Superior temporal gyrus (tissue), 1 donor: ENCODE data around the gene TRIM31.

Experiments used
- DNase-seq: peaks from one replicate; pipeline ENCODE4 v3.0.0-alpha.2; 2016; ENCODE audit errors: extremely low spot score

The TRIM31 gene

DNA sequence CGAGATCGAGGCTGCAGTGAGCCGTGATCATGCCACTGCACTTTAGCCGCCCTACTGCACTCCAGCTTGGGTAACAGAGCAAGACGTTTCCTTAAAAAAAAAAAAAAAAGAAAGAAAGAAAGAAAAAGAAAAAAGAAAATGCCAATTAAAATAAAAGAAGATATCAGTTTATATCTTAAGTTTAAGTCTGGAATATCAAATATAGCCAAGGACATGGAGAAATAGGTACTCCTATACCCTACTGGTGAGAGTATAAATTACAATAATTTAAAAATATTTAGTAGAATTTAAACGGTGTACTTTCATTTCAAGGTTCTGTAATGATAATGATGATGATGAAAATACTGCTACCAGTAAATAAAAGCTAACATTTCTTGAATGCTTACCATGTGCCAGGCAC is 3.8 kb upstream of the TRIM31 start:
- DNase-seq, result no peak

DNA sequence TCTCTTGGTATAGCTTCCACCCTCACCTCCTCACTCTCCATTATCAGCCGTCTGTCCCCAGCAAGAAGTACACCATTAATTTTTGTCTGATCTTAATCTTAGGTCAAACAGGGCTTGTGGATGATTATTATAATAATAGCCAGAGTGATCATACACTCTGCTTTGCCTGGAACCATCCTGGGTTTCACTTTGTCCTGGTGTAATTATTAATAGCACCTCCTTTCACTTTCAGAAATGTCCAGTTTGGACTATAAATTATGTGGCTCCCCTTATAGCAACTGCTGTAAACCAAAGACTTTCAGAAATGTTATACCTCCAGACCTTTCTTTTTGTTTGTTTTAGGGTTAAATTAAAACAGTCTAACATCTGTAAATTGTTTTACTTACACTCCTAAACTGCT is 951 bp upstream of the TRIM31 start:
- DNase-seq, result no peak

GRCh38 chr6:30112402-30112994 is 392 bp downstream of the TRIM31 start:
- no peak for DNase-seq

DNA sequence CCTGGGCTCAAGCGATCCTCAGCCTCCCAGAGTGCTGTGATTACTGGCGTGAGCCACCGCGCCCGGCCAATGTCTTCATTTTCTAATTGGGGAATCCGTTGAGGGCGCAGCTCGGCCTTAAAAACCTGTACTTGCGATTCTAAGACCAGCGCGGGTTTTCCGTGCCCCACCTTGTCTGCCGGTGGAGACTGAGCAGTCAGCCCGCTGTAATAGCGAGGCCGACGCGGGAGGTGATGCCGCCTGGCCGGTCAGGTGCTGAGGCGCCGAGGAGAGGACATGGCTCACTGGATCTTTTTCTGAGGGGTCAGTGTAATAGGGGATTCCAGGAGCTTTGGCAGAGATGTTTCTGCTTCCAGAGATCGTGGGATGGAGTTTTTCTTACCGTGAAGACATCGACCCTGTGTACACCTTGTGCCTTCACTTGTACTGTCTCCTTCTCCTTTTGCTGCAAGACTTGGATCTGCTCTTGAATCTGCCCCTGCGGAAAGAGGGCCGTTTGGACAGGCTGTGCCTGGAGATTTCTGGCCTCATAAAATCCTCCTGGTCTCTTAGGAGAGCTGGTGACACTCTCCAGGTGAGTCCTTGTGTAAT is 1.5 kb downstream of the TRIM31 start:
- DNase-seq, result no peak

DNA sequence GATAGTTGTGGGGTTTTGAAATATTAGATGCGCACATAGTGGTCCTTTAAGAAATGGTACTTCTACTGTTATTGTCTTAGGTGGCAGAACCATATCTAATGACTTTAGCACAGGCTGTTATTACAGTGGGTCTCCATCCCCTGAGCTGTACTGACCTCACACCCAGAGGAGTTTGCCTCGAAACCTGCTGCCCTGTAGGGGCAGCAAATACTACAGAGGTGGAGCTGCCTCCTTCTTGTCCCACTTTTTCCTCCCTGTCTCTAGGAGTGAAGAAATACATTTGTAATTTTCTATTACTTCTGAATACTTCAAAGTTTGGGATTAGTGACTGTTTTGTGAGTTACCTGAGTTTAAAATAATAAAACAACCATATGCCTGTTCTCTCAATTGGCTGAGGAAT is 8.2 kb downstream of the TRIM31 start:
- DNase-seq, result no peak

DNA sequence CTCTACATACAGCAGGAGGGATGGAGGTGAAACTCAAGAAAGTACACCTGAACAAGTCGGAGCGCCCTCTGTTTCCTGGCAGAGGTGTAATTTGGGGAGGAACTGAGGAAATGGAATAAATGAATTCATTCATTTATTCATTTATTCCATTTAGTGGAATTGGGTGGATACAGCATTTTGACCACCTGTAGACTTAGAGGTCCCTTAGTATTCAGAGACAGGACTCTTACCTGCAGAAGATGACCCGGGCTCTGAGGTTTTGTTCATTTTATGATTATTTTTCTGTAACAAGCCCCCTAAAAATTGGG is 9.1 kb downstream of the TRIM31 start:
- DNase-seq, result no peak

DNA sequence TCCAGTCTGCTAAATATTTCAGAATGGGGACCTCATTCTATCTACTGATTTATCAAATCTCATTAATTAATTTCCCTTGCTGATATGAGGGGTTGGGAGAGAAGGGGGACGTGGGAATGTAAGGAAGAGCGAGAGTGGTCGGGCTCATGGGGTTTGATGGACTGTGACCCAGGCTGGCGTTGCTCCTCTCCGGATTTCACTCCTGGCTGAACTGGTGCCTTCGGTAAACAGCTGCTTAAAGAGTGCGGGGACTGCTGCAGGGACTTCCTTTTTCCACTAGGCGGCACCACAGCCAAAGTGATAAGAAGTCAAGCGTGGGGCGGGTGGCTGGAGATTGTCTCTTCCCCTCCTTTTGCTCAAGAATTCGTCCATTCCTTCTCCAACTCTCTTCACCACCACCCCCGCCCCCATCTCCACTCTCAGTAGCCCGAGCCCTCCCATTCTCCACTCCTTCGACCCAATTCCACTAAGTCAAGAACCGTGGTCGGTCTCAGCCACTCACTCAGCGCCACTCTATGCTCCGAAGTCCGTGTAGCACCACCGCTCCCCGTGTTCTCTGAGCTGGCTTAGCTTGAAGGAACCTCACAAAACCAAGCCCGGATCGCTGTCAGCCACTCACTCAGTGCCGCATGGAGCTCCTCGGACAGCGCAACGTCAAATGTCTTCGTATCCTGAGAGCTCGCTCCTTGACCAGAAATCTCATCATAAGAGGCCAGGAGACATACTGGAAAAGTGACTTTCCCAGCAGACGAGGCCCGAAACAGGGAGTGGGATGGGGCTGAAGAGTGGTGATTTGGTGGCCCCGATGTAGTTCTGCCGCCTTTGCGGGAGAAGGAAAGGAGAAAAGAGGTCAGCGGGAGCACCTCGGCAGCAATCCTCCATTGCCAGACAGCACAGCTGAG is 9.7 kb downstream of the TRIM31 start:
- DNase-seq, result peak; percentile 94

DNA sequence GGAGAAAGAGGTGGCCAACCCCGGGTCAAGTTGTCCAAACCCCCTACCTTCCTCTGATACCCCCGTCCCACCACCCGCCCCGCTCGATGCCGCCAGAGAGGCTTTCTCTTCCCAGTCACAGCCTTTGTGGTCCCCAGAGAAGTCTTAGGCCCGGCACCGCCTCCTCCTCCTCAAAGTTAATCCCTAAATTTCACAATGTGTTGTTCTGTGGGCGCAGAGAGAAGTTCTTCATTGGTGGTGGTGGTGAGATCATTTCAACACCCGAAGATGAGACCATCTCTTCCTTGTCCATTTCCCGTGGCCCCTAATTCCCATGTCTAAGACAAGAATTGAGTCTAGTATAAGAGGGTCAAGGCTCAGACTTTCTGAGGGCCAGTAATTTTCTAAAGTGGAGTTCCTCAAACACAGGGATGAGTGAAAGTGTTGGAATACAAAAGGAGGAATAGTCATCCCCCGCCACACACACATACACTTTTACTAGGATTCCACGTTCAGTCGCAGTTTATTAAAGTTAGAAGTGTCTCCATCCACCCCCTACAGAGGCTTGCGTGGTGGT is 10.4 kb downstream of the TRIM31 start:
- peak; percentile 19 for DNase-seq

DNA sequence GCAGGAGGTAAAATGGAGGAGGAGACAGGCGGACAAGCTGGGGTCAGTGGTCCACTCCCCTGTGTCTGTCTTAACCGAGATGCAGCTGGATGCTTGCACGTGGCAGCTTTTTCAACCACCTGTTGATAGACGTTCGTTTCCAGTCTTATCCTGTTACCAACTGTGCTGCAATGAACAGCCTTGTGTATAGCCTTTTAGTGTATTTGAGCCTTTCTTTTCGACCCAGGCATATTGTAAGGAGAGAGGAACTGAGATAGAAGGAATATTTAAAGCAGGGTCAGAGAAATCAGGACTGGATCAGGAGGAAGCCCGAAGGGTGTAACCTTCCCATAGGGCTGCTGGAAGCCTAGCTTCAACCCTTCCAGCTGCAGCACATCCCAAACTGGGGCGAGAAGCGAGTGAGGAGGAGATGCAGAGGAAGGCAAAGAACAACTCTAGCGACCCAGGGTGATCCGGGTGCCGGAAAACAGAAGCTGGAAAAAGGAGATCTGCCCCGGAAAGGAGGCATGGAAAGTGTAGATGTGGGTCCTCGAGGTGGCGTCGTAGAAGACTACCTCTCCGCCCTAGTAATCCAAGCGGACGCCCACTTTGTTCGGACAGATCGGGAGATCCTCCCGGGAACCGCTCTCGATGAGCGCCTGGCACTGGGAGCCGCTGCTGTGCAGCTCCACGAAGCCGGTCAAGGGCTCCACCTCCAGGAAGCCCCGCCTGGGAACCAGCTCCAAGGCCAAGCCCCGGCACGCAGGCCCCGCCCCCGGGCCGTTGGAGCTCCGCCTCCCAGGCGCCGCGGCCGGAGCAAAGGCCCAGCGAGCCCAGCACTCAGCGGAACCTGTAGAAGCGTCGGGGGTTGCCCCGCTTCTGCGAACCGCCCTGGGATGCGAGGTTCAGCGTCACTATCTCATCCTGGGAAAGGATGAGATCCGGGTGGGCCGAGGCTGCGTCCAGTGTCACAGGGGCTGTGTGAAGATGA is 11.2 kb downstream of the TRIM31 start:
- peak; percentile 87 for DNase-seq

DNA sequence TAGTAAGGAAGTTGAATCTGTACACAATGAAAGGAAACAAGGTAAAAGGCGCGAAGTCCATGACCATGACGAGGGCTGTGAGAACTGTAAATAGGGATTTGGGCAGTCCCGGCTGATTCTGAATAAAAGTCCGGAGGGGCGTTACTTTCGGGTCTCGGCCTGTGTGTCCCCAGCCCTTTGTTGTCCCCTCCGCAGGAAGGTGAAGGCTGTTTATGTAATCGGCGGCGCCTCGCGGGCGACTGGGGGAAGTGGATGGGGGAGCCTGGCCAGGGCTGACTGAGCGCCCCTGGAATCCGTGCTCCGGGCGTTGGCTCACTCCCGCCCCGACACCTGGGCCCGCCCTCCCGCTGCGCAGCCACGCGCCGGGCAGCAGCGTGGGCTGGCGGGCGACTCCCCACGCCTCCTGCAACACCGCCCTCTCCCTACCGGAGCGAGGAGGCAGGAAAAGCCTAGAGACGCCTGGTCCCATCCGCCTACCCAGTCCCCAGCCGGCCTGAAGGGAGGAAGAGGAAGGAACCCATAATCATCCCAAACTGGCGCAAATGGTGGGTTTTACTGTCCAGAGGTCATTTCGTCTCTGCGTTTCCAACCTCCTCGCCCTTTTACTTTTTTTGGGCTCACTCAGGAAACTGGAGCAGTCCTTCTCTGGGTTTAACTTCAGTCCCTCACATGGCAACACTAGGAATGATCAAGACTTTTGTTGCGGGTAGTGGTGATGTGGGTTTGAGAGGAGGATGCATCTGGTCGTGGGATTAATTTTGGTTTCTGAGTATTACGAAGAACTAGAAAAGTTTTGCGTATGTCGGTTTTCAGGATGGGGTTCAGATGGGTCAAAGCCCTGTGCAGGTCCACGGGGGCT is 12.1 kb downstream of the TRIM31 start:
- no peak for DNase-seq

- no peak for DNase-seq
These were observed 12.7 kb downstream of the TRIM31 start for GRCh38 chr6:30100154-30100553.

DNA sequence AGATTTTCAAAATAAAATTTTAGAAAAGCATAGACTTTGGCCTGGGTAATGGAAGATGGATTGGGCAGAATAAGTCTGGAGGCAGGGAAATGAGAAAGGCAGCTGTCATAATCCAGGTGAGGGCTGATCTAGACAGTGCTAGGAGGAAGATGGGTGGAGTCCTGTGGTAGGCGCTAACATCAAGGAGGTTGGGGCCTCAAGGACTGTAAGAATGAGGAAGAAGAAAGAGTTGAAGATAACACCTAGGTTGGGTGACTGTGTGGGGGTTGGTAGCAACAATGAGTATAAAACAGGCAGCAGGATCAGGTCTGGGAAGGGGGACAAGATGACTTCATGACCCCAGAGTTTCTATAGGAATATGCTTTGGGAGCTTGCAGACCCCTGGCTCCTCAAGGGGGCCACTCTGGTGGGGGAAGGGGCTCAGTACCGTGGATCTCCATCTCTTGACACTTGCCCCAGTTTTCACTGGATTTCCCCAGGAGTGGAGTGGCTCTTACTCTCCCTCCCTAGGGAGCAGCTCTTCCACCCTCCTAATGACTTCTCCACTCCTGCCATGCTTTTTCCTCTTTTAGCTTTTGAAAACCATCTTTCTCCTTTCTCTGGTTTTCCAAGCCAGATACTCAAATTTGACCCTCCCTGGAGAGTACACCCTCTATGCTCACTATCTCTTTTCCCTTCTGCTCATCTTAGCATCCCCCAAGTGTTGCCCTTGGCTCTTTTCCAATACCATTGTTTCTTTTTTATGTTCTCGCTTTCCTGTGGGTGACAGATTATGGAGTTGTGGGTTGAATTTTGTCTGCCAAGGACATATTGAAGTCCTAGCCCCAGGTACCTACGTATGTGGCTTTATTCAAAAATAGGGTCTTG is 14.8 kb downstream of the TRIM31 start:
- DNase-seq, result no peak

GRCh38 chr6:30096829-30097228 is 16.1 kb downstream of the TRIM31 start:
- no peak for DNase-seq

- DNase-seq, result no peak
These were observed 18.8 kb downstream of the TRIM31 start for GRCh38 chr6:30093951-30094661.

GRCh38 chr6:30092852-30093543 is 19.9 kb downstream of the TRIM31 start:
- DNase-seq, result no peak

DNA sequence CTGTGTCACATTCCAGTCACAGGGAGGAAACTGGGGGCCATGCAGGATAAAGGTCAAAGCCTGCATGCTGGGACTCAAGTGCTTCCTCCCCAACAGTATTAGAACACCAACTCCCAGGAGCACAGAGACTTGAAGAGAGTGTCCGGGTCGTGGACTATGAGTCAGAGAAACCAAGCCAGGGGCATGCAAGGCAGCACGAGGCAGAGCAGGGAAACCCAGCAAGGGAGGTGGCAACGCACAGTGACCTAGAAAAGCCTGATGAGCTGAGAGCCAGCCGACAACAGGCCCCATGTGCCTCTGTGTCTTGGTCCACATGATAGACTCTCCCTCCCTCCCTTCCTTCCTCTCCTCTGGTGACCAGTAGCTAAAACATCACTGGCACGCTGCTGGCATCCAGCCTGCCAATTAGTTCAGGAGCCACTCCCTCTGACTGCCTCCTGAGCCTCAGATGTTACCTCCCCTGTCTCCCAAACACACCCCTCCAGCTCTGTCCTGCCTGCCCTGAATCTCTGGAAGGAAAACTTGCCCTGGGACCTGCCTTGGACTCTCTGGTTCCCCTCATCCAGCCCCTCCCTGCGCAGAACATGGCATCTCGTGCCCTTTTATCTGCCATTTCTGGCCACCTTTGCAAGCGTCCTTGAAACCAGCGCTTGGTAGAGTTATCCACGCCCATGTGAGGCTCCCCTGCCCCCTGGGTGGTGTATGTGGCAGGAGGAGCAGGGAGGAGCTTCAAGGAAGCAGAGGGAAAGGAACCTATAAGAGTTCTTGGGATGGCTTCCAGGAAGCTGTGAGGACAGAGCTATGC is 21.1 kb downstream of the TRIM31 start:
- DNase-seq, result no peak

- no peak for DNase-seq
These were observed 25.0 kb downstream of the TRIM31 start for GRCh38 chr6:30087876-30088275.

DNA sequence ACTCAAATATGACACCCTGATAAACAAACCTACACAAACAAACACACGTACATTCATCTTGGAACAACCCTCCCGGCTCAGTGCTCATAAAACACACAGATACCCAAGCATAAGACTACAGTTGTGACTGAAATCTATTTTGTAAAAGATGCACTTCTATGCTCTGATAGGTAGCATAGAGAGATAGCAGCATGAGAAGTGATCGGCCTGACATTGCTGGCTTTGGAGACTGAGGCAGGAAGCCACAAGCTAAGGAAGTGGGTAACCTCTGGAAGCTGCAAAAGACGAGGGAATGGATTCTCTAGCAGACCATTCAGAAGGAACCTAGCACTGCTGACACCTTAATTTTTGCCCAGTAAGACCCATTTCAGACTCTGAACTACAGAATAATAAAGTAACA is 35.7 kb downstream of the TRIM31 start:
- DNase-seq, result no peak
